ELR (cell line): ENCODE data around the gene SLC35F3.
"Not testable (repeated sequence)": the region's sequence is repeated elsewhere in the genome, so short reads cannot be mapped to it uniquely, and the experiment has no call there.

Experiments used
- DNase-seq: peaks from one replicate; pipeline ENCODE4 v3.0.0-alpha.2; 2015; ENCODE audit warnings: low read depth

SLC35F3 gene

GRCh38 chr1:234144901-234145300 is 240.4 kb downstream of the SLC35F3 start:
- DNase-seq: peak; percentile 13

GRCh38 chr1:234148350-234148749 is 243.9 kb downstream of the SLC35F3 start:
- no peak for DNase-seq

- DNase-seq: peak; percentile 40
Observed at GRCh38 chr1:234148816-234149215, 244.3 kb downstream of the SLC35F3 start.

- DNase-seq: peak; percentile 88
Observed at GRCh38 chr1:234149217-234149616, 244.7 kb downstream of the SLC35F3 start.

DNA sequence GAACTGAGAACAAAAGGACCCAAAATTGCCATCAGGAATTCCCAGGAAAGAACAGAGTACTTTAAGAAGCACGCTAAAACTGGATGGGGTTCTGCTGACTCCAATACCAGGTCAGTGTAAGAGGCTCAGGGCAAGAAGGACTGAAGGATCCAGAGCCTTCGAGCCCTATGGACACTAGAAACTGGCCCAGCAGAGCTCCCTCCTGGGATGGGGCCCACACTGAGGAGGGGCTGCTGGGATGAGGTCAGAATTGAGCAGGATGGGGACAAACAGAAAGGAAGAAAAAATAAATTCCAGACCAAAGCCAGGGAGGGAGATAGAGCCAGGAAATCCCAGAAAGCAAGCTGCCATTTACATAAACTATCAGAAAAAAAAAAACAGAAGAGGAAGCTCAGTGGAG is 246.4 kb downstream of the SLC35F3 start:
- no peak for DNase-seq

GRCh38 chr1:234152344-234152743 is 247.9 kb downstream of the SLC35F3 start:
- not testable (repeated sequence) for DNase-seq

GRCh38 chr1:234154320-234155251 is 250.1 kb downstream of the SLC35F3 start:
- DNase-seq: peak; percentile 92

- no peak for DNase-seq
Observed at GRCh38 chr1:234162661-234163060, 258.2 kb downstream of the SLC35F3 start.

- DNase-seq: no peak
Observed at GRCh38 chr1:234163267-234163919, 258.9 kb downstream of the SLC35F3 start.

DNA sequence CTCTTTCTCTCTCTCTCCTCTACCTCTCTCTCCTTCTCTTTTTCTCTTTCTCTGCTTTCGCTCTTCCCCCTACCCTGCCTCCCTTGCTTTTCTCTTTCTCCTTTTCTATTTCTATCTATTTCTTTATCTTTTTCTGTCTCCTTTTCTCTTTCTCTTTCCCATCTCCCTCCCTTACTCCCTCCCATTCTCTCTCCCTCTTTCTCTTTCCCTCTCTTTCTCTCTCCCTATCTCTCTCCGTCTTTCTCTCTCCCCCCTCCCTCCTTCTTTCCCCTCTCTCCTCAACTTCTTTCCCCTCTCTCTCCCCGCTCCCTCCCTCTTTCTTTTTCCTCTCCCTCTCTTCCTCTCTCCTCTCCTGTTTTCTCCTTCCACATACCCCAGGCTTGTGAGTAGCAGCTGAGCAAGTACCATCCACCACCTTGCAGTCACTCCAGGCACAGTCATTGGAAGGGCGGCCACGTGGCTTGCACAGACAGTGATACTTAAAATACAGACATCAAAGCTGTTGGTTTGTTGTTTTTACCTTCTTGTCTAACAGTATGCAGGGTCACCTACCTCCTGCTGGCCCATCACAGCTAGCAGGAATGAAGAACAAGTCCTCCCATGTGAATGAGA is 259.7 kb downstream of the SLC35F3 start:
- no peak for DNase-seq

DNA sequence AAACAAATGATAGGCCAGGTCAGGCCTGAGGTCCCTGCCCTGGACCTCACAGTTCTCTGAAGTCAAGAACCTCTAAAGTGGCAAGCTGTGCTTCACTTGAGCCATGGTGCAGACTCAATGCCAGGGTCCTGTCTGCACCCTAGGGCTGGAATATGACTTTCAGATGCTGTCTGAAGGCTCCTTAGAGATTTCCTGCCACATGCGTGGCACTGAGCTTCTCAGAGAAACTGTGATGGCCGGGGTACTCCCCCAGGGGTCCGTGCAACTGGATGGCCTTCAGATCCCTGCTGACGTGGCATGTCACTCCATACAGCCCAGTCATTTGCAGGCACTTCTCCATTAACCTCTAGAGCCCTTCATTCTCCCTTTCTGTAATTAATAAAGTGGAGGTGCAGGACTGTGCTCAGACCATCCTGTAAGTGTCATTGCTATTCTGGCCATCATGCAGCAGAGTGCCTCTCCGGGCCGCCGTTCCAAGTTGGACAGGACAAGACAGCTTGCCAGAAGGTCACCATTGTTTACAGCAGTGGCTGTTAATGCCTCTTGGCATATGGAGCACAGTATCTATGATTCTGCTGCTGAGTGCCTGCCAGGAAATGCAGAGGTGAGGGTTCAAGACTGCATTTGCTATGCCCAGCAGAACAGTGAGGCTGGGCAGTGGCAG is 263.7 kb downstream of the SLC35F3 start:
- no peak for DNase-seq

GRCh38 chr1:234169161-234169849 is 264.8 kb downstream of the SLC35F3 start:
- no peak for DNase-seq

- DNase-seq: no peak
Observed at GRCh38 chr1:234170067-234170466, 265.6 kb downstream of the SLC35F3 start.

GRCh38 chr1:234170622-234171021 is 266.1 kb downstream of the SLC35F3 start:
- DNase-seq: no peak

GRCh38 chr1:234173968-234174367 is 269.5 kb downstream of the SLC35F3 start:
- no peak for DNase-seq

- DNase-seq: no peak
Observed at GRCh38 chr1:234175363-234175762, 270.9 kb downstream of the SLC35F3 start.

- no peak for DNase-seq
Observed at GRCh38 chr1:234176000-234176399, 271.5 kb downstream of the SLC35F3 start.

DNA sequence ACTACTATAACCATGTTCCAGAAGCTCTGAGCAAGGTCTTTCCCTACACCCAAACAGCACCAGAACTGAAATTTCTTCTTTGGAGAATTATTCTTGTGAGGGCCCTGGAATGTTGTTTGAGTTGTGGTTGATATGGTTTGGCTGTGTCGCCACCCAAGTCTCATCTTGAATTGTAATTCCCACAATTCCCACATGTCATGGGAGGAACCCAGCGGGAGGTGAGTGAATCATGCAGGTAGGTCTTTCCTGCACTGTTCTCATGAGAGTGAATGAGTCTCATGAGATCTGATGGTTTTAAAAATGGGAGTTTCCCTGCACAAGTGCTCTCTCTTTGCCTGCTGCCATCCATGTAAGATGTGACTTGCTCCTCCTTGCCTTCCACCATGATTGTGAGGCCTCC is 272.4 kb downstream of the SLC35F3 start:
- not testable (repeated sequence) for DNase-seq

- DNase-seq: no peak
Observed at GRCh38 chr1:234185438-234185837, 281.0 kb downstream of the SLC35F3 start.

- peak; percentile 77 for DNase-seq
Observed at GRCh38 chr1:234186037-234186688, 281.7 kb downstream of the SLC35F3 start.

DNA sequence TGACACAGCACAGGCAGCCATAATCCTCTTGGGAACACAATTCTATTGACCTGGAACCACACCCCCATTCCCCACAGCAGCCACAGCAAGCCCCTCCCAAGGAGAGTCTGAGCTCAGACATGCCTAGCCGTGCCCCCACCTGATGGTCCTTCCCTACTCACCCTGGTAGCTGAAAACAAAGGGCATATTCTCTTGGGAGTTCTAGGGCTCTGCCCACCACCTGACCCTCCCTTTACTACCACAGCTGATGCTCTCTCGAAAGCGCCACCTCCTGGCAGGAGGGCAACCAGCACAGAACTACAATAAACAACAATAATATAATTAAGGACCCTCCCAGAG is 283.9 kb downstream of the SLC35F3 start:
- DNase-seq: peak; percentile 19
